HEK293 (cell line): ENCODE results near the gene AQP12A.

Experiments
- CTCF ChIA-PET: fragments of 350-600 bp; formaldehyde crosslinking; extraction: SDS; loops from one replicate; lab custom pipeline; 2021; ENCODE audit warnings: antibody characterized with exemption; lab: Yijun Ruan, JAX
- POLR2A ChIA-PET: fragments of 300-600 bp; formaldehyde crosslinking; extraction: SDS; loops from one replicate; lab custom pipeline; 2020; ENCODE audit warnings: antibody characterized with exemption, inconsistent platforms; lab: Yijun Ruan, JAX
- H3K27ac ChIP-seq: fragments of 200-500 bp; sonication (Bioruptor generic); 2 replicates; pipeline ENCODE4 v1.5.1; 2014; ENCODE audit warnings: low read depth, low read length, control low read depth, inconsistent platforms; ENCODE audit errors: extremely low read depth
- H3K36me3 ChIP-seq, 2 experiments: fragments of 200-500 bp in 1 of 2; sonication (Bioruptor generic) in 1 of 2; 1 replicate in 1 of 2; 2 replicates in 1 of 2; pipeline ENCODE4 v1.5.1; 2014 to 2017; ENCODE audit warnings: inconsistent platforms in 2 of 2, low read length in 2 of 2; ENCODE audit not compliant: control insufficient read depth in 2 of 2, insufficient read depth in 1 of 2
- H3K4me1 ChIP-seq: fragments of 200-500 bp; sonication (Bioruptor generic); 2 replicates; pipeline ENCODE4 v1.5.1; 2014; ENCODE audit warnings: mild to moderate bottlenecking, low read length, inconsistent platforms; ENCODE audit not compliant: control insufficient read depth, insufficient read depth
- H3K4me3 ChIP-seq: 2 replicates; pipeline ENCODE4 v1.5.1; 2011; ENCODE audit warnings: low read depth, mild to moderate bottlenecking, control low read depth, low read length, moderate library complexity
- H3K9me3 ChIP-seq: fragments of 200-500 bp; sonication (Bioruptor generic); 2 replicates; pipeline ENCODE4 v1.5.1; 2014; ENCODE audit warnings: low read depth, low read length, inconsistent platforms; ENCODE audit not compliant: control insufficient read depth, insufficient read depth
- GLI4 ChIP-seq: fragments of 450-650 bp; formaldehyde crosslinking; IDR thresholded peaks from 2 replicates; pipeline ENCODE4 v1.5.1; 2016; ENCODE audit warnings: missing biosample characterization, missing genetic modification characterization
- GLIS1 ChIP-seq: fragments of 450-650 bp; formaldehyde crosslinking; IDR thresholded peaks from 2 replicates; pipeline ENCODE4 v1.5.1; 2016; ENCODE audit warnings: missing biosample characterization, missing genetic modification characterization
- GLIS2 ChIP-seq: fragments of 450-650 bp; formaldehyde crosslinking; IDR thresholded peaks from 2 replicates; pipeline ENCODE4 v1.5.1; 2016; ENCODE audit warnings: missing biosample characterization, missing genetic modification characterization
- MEIS1 ChIP-seq: sonication (generic); formaldehyde crosslinking; IDR thresholded peaks from 2 replicates; pipeline ENCODE4 v1.8.1; 2022; ENCODE audit warnings: missing genetic modification reagents, mild to moderate bottlenecking, borderline replicate concordance
- OSR2 ChIP-seq: fragments of 450-650 bp; formaldehyde crosslinking; IDR thresholded peaks from 2 replicates; pipeline ENCODE4 v1.5.1; 2016; ENCODE audit warnings: missing biosample characterization, missing genetic modification characterization
- ZBTB21 ChIP-seq: fragments of 450-650 bp; formaldehyde crosslinking; IDR thresholded peaks from 2 replicates; pipeline ENCODE4 v1.5.1; 2017; ENCODE audit warnings: missing biosample characterization, missing genetic modification characterization
- ZBTB49 ChIP-seq: fragments of 450-650 bp; formaldehyde crosslinking; IDR thresholded peaks from 2 replicates; pipeline ENCODE4 v1.5.1; 2016; ENCODE audit warnings: missing biosample characterization, missing genetic modification characterization, low read depth
- ZBTB7A ChIP-seq: fragments of 450-650 bp; formaldehyde crosslinking; IDR thresholded peaks from 2 replicates; pipeline ENCODE4 v1.5.1; 2016; ENCODE audit warnings: low read depth, missing biosample characterization, missing genetic modification characterization
- ZIC2 ChIP-seq: fragments of 450-650 bp; formaldehyde crosslinking; IDR thresholded peaks from 2 replicates; pipeline ENCODE4 v1.5.1; 2016; ENCODE audit warnings: missing biosample characterization, missing genetic modification characterization
- ZNF132 ChIP-seq: fragments of 450-650 bp; formaldehyde crosslinking; IDR thresholded peaks from 2 replicates; pipeline ENCODE4 v1.5.1; 2017; ENCODE audit warnings: missing biosample characterization, missing genetic modification characterization, borderline replicate concordance
- ZNF155 ChIP-seq: fragments of 450-650 bp; formaldehyde crosslinking; IDR thresholded peaks from 2 replicates; pipeline ENCODE4 v1.5.1; 2016; ENCODE audit warnings: missing biosample characterization, missing genetic modification characterization
- ZNF324 ChIP-seq: fragments of 450-650 bp; formaldehyde crosslinking; IDR thresholded peaks from 2 replicates; pipeline ENCODE4 v1.5.1; 2016; ENCODE audit warnings: missing biosample characterization, missing genetic modification characterization
- ZNF335 ChIP-seq: fragments of 450-650 bp; formaldehyde crosslinking; conservative IDR thresholded peaks from 2 replicates; pipeline ENCODE4 v1.5.1; 2016; ENCODE audit warnings: missing biosample characterization, missing genetic modification characterization
- ZNF341 ChIP-seq: fragments of 450-650 bp; formaldehyde crosslinking; IDR thresholded peaks from 2 replicates; pipeline ENCODE4; 2016; ENCODE audit warnings: low read depth, missing biosample characterization, missing genetic modification characterization
- ZNF48 ChIP-seq: fragments of 450-650 bp; formaldehyde crosslinking; IDR thresholded peaks from 2 replicates; pipeline ENCODE4 v1.5.1; 2016; ENCODE audit warnings: missing biosample characterization, missing genetic modification characterization
- ZNF510 ChIP-seq: fragments of 450-650 bp; formaldehyde crosslinking; IDR thresholded peaks from 2 replicates; pipeline ENCODE4 v1.5.1; 2018; ENCODE audit warnings: mild to moderate bottlenecking, missing genetic modification characterization, missing biosample characterization; ENCODE audit not compliant: insufficient replicate concordance
- ZNF560 ChIP-seq: fragments of 450-650 bp; formaldehyde crosslinking; IDR thresholded peaks from 2 replicates; pipeline ENCODE4 v1.5.1; 2017; ENCODE audit warnings: missing biosample characterization, missing genetic modification characterization, borderline replicate concordance
- TF ChIP-seq, protein P1 (sequence below): fragments of 450-650 bp; formaldehyde crosslinking; IDR thresholded peaks from 2 replicates; pipeline ENCODE4 v1.5.1; 2016; ENCODE audit warnings: missing biosample characterization, missing genetic modification characterization

Gene AQP12A

DNA sequence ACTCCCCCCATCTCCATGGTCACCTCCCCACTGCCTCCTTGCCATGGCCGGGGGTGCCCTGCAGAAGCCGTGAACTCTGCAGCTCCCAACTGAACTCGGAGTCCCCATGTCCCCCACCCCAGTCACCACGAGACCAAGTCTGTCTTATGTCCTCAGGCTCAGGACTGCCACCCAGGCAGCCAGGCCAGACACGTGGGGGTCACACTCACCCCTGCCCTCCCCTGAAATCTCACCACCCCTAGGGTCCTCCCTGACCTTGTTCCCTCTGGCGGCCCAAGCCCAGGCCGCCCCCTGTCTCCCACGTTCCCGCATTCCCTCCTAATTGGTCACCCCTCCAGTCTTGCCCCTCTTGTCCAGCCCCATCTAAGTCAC lies 11.0 kb downstream of the AQP12A start (continued):
- no peak for TF ChIP-seq GLIS2 (tag by site-specific recombination)
- TF ChIP-seq, protein P1, sequence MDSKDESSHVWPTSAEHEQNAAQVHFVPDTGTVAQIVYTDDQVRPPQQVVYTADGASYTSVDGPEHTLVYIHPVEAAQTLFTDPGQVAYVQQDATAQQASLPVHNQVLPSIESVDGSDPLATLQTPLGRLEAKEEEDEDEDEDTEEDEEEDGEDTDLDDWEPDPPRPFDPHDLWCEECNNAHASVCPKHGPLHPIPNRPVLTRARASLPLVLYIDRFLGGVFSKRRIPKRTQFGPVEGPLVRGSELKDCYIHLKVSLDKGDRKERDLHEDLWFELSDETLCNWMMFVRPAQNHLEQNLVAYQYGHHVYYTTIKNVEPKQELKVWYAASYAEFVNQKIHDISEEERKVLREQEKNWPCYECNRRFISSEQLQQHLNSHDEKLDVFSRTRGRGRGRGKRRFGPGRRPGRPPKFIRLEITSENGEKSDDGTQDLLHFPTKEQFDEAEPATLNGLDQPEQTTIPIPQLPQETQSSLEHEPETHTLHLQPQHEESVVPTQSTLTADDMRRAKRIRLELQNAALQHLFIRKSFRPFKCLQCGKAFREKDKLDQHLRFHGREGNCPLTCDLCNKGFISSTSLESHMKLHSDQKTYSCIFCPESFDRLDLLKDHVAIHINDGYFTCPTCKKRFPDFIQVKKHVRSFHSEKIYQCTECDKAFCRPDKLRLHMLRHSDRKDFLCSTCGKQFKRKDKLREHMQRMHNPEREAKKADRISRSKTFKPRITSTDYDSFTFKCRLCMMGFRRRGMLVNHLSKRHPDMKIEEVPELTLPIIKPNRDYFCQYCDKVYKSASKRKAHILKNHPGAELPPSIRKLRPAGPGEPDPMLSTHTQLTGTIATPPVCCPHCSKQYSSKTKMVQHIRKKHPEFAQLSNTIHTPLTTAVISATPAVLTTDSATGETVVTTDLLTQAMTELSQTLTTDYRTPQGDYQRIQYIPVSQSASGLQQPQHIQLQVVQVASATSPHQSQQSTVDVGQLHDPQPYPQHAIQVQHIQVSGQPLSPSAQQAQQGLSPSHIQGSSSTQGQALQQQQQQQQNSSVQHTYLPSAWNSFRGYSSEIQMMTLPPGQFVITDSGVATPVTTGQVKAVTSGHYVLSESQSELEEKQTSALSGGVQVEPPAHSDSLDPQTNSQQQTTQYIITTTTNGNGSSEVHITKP (tag by site-specific recombination) = no peak
- TF ChIP-seq GLI4 (tag by site-specific recombination) = no peak
- no peak for TF ChIP-seq OSR2 (tag by site-specific recombination)
- TF ChIP-seq ZNF48 (tag by site-specific recombination) = no peak

- H3K4me1 ChIP-seq = no peaks in the 10 kb centered on the region
- TF ChIP-seq MEIS1 (CRISPR knock-in tag) = no peak
- TF ChIP-seq ZNF335 (tag by site-specific recombination) = no peak
- TF ChIP-seq ZNF324 = no peak
- TF ChIP-seq ZNF560 (tag by site-specific recombination) = no peak
- TF ChIP-seq ZNF155 (tag by site-specific recombination) = no peak
- no peak for TF ChIP-seq ZNF510 (tag by site-specific recombination)
- TF ChIP-seq ZNF341 (tag by site-specific recombination) = no peak
- no peak for TF ChIP-seq ZBTB7A (tag by site-specific recombination)
- no peak for TF ChIP-seq ZBTB49 (tag by site-specific recombination)
- peak; percentile 26; the same call in 1 of the 2 replicates for TF ChIP-seq ZIC2 (tag by site-specific recombination)
- TF ChIP-seq GLIS1 (tag by site-specific recombination) = peak; percentile 19; the same call in 1 of the 2 replicates
- no peak for TF ChIP-seq ZBTB21 (tag by site-specific recombination)
- no peak for TF ChIP-seq ZNF132 (tag by site-specific recombination)
- no peak overlapping the region for H3K4me3 ChIP-seq
- CTCF ChIA-PET = interaction anchor here (1.0 kb wide), 1 partner anchor 39 kb away, joined by 5 read pairs; no protein-coding TSS in a partner anchor
- H3K36me3 ChIP-seq = no peaks in the 10 kb centered on the region
- H3K9me3 ChIP-seq = no peaks in the 10 kb centered on the region
- POLR2A ChIA-PET = no interaction called here
- no peak overlapping the region for H3K27ac ChIP-seq
Measured at GRCh38 chr2:240703417-240704341, 12.0 kb downstream of the AQP12A start.
